ENCODE measurements around the gene TRMT5. TPM values are rescaled to one million over a fixed set of nuclear protein-coding genes. Genes with fewer than 3 reads are reported as not detected.

TRMT5 gene
- total and polyA plus RNA-seq, 2 of the 4 experiments (the other 2 are of a cell fraction), result 5.0 to 10.4 TPM

DNA sequence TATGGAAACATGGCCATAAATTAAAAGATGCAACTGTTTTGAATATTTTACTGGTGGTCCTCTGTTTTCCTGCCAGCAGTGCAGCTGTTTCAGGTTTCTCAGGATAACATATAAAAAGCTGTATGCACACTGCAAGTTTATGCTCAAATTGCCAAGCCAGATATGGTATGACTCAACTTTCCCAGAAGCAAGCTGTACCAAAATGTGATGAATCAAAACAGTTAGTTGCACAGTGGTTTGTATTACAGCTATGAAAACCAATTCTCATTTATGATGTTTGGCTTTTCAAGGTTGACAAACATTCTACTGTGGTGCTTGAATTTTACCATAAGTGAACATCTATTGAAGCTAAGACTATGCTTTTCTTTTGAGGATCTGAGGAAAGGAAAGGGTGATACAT lies 15.5 kb downstream of the TRMT5 start:
- H3K4me1 ChIP-seq (ENCODE audit: control insufficient read depth, insufficient read depth, low read length), result peaks cover 10% of the 10 kb centered on the region
- peak overlapping the region; percentile 27; the same call in 1 of the 2 replicates for H3K27ac ChIP-seq (ENCODE audit: insufficient read depth, low read length)
- intact Hi-C loops (cut with micrococcal nuclease), result no loop called here
- peak overlapping the region; percentile 92 for H2BK5ac ChIP-seq (ENCODE audit: low read depth, low read length, poor library complexity, severe bottlenecking)
- CTCF ChIA-PET, result interaction anchor here (0.6 to 0.9 kb wide), 2 partner anchors 203 to 243 kb away, joined by 3 read pairs; no protein-coding TSS in a partner anchor
- H3K4me2 ChIP-seq (ENCODE audit: low read depth, low read length), result peak overlapping the region; percentile 53
- DNase-seq (peak; percentile 92), ATAC-seq (ENCODE audit: low read depth) (peak; percentile 93)
- no peak overlapping the region for H3K18ac ChIP-seq (ENCODE audit: low read depth, low read length)
- H3K23ac ChIP-seq (ENCODE audit: low read depth, low read length), result no peak overlapping the region
- no peak overlapping the region for H3K14ac ChIP-seq (replicated peaks; ENCODE audit: low read depth, low read length)
- no peak overlapping the region for H2AK5ac ChIP-seq (ENCODE audit: low read depth, low read length)
- dilution Hi-C loops (cut with HindIII; ENCODE audit: low sequenced_read_pairs, unreplicated experiment), result no loop called here
- TF ChIP-seq FOS (IDR thresholded peaks at IDR 0.05; ENCODE audit: low read depth, low read length) (peak; percentile 75), CEBPB (IDR thresholded peaks at IDR 0.05; ENCODE audit: low read depth, low read length) (peak; percentile 61), BHLHE40 (IDR thresholded peaks at IDR 0.05; ENCODE audit: low read depth, low read length) (no peak)
- H2AFZ ChIP-seq (replicated peaks; ENCODE audit: low read length, poor library complexity), result no peak overlapping the region
- no peaks in the 10 kb centered on the region for H3K9me3 ChIP-seq (ENCODE audit: control insufficient read depth, insufficient read depth, low read length)
- in situ Hi-C loops (cut with MboI; ENCODE audit: low sequenced_read_pairs), result no loop called here
- H3K9me1 ChIP-seq (ENCODE audit: insufficient read depth, low read length), result no peaks in the 10 kb centered on the region
- H3K27me3 ChIP-seq (ENCODE audit: control insufficient read depth, insufficient read depth, low read length), result no peaks in the 10 kb centered on the region
- H3K36me3 ChIP-seq (ENCODE audit: control insufficient read depth, insufficient read depth, low read length), result no peaks in the 10 kb centered on the region
- H3K4ac ChIP-seq (ENCODE audit: low read depth, low read length), result no peak overlapping the region
- peaks cover 4 to 24% of the 10 kb centered on the region in 2 experiments; a peak in 3 of 4 replicates for H3K79me1 ChIP-seq (ENCODE audit: low read depth in 1 of 2, low read length in 2 of 2)
- POLR2A ChIA-PET (ENCODE audit: unreplicated experiment), result interaction anchor here (0.6 kb wide), 1 partner anchor 319 kb away, joined by 11 read pairs; no protein-coding TSS in a partner anchor
- no peak overlapping the region for H3K4me3 ChIP-seq (ENCODE audit: insufficient read depth, low read depth, low read length)
- H3K9ac ChIP-seq (ENCODE audit: low read depth, low read length), result no peak overlapping the region
- no peak overlapping the region for H2BK15ac ChIP-seq (ENCODE audit: low read depth, low read length)
- no peak overlapping the region for H2AK9ac ChIP-seq (replicated peaks; ENCODE audit: low read depth, low read length, poor library complexity)
- H2BK20ac ChIP-seq (ENCODE audit: low read depth, low read length), result no peak overlapping the region; the same call in 1 of the 2 replicates
- H3K56ac ChIP-seq (ENCODE audit: extremely low read depth, insufficient read depth, low read length), result no peak overlapping the region
- H4K20me1 ChIP-seq (ENCODE audit: insufficient read depth, low read length), result no peaks in the 10 kb centered on the region; the same call in 1 of the 2 replicates
- no TSS peak for BruUV-seq (replicated peaks)
- H4K91ac ChIP-seq (ENCODE audit: insufficient read depth, low read depth, low read length), result no peak overlapping the region
- H4K8ac ChIP-seq (ENCODE audit: low read depth in 2 of 2, low read length in 2 of 2), result peak overlapping the region in 1 of 2 experiments; percentile 4; a peak in 1 of 4 replicates
- 0 out of 2 replicates have a peak overlapping the region, but pooled peaks have one; percentile 5 for H2BK120ac ChIP-seq (ENCODE audit: low read depth, low read length)
- H4K5ac ChIP-seq (ENCODE audit: low read depth, low read length), result no peak overlapping the region

Measured in IMR-90 (cell line).